HL-60 (cell line): ENCODE results near the gene SUCO.

ENCODE experiments used
- DNase-seq, 2 experiments: peaks; one replicate each; pipeline ENCODE4 v3.0.0-alpha.2; 2010 to 2020; ENCODE audit warnings: low read depth in 1 of 2, low spot score in 1 of 2
- H3K27ac ChIP-seq: fragments of 250-450 bp; sonication (Bioruptor Pico); replicated peaks from 2 replicates; pipeline ENCODE4 v1.5.1; 2020; ENCODE audit warnings: mild to moderate bottlenecking, moderate library complexity
- H3K27me3 ChIP-seq: fragments of 250-450 bp; sonication (Bioruptor Pico); 2 replicates; pipeline ENCODE4 v1.5.1; 2021; ENCODE audit warnings: mild to moderate bottlenecking, moderate library complexity; ENCODE audit not compliant: insufficient read depth, poor library complexity, severe bottlenecking
- H3K4me3 ChIP-seq: replicated peaks from 2 replicates; pipeline ENCODE4 v1.5.1; 2011; ENCODE audit warnings: mild to moderate bottlenecking, control low read depth, low read length; ENCODE audit not compliant: insufficient read depth
- CTCF ChIP-seq: IDR thresholded peaks from one replicate; pipeline ENCODE4 v1.5.1; 2011; ENCODE audit warnings: low read length, control low read depth, inconsistent platforms; ENCODE audit not compliant: insufficient read depth
- GABPA ChIP-seq: IDR thresholded peaks from 2 replicates; pipeline ENCODE4 v1.6.1; 2012; ENCODE audit warnings: low read depth
- POLR2AphosphoS5 ChIP-seq: IDR thresholded peaks from 2 replicates; pipeline ENCODE4 v1.6.1; 2012; ENCODE audit warnings: low read depth
- REST ChIP-seq: IDR thresholded peaks from 2 replicates; pipeline ENCODE4 v1.6.1; 2012; ENCODE audit warnings: low read depth; ENCODE audit not compliant: insufficient replicate concordance
- SPI1 ChIP-seq: IDR thresholded peaks from 2 replicates; pipeline ENCODE4 v1.6.1; 2012; ENCODE audit warnings: low read depth, mild to moderate bottlenecking, borderline replicate concordance

Gene SUCO

GRCh38 chr1:172512591-172512990 is 20.4 kb upstream of the SUCO start:
- H3K27me3 ChIP-seq: no peaks in the 10 kb centered on the region
- no peak overlapping the region for H3K27ac ChIP-seq
- DNase-seq: no peak
- TF ChIP-seq CTCF: no peak
- H3K4me3 ChIP-seq: no peak overlapping the region

- TF ChIP-seq GABPA (no peak), SPI1 (no peak), REST (no peak), POLR2AphosphoS5 (no peak), CTCF (no peak)
Measured at GRCh38 chr1:172513479-172513878, 19.5 kb upstream of the SUCO start.

DNA sequence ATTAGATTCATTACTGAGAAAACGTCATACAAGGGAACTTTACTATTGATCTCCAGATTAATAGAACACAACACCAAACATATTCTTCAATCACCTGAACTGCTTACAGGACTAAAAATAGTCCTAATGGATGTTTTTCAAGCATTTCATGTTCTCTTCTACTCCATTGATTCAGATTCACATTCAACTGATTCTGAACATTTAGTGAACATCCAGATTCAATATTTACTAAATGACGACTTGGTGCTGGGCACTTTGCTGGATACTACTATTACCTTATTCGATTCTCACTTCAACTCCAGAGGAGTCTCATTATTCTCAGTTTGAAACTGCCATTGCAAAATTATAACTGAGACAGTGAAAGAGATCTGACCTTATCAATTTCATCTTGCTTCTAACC is 18.8 kb upstream of the SUCO start:
- DNase-seq: no peak
- TF ChIP-seq REST (no peak), SPI1 (no peak), CTCF (no peak), GABPA (no peak), POLR2AphosphoS5 (no peak)
- no peak overlapping the region for H3K4me3 ChIP-seq
- H3K27me3 ChIP-seq: no peaks in the 10 kb centered on the region
- H3K27ac ChIP-seq: no peak overlapping the region

More at GRCh38 chr1:172513479-172513878, 19.5 kb upstream of the SUCO start:
- no peak for DNase-seq
- Histone ChIP-seq H3K27ac (no peak overlapping the region), H3K27me3 (no peaks in the 10 kb centered on the region), H3K4me3 (no peak overlapping the region)

DNA sequence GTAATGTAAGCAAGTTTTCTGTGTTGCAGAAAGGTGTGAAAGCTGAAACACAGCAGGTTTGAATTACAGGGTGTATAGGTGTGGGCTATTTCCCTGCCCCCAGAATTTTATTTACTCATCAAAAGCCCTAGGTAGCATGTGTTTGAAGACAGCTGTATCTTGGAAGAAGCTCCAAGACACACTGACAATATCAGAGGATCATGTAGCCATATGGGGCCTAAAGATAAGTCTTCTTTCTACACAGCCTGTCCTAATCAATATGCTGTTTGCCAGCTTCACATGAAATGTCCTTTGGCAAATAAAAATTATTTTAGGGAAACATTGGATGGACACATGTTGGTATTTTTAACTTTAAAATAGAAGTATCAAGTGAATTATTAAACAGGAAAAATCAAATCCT is 17.5 kb upstream of the SUCO start:
- no peak for DNase-seq
- TF ChIP-seq POLR2AphosphoS5: no peak
- no peak for TF ChIP-seq GABPA
- no peak for TF ChIP-seq CTCF
- TF ChIP-seq SPI1: no peak
- TF ChIP-seq REST: no peak
- H3K27ac ChIP-seq: peak overlapping the region; percentile 38
- no peaks in the 10 kb centered on the region for H3K27me3 ChIP-seq
- no peak overlapping the region for H3K4me3 ChIP-seq
